HG02885 (cell line): Measurements from ENCODE around the gene CDK18.

Source experiments
- ATAC-seq: cut with Tn5 transposase; IDR thresholded peaks from one replicate; pipeline ENCODE4 v1.9.1; 2021; ENCODE audit warnings: mild to moderate bottlenecking; ENCODE audit not compliant: unreplicated experiment, poor library complexity

The CDK18 gene

GRCh38 chr1:205520709-205521108 is 16.2 kb downstream of the CDK18 start:
- ATAC-seq: no peak

- no peak for ATAC-seq
Observed at GRCh38 chr1:205521686-205522085, 17.2 kb downstream of the CDK18 start.

GRCh38 chr1:205522692-205523091 is 18.2 kb downstream of the CDK18 start:
- ATAC-seq: no peak

GRCh38 chr1:205523261-205523890 is 18.9 kb downstream of the CDK18 start:
- ATAC-seq: no peak

- no peak for ATAC-seq
Observed at GRCh38 chr1:205523891-205524793, 19.7 kb downstream of the CDK18 start.

GRCh38 chr1:205524794-205525101 is 20.3 kb downstream of the CDK18 start:
- ATAC-seq: no peak

- no peak for ATAC-seq
Observed at GRCh38 chr1:205525495-205526285, 21.2 kb downstream of the CDK18 start.

GRCh38 chr1:205526431-205526830 is 22.0 kb downstream of the CDK18 start:
- no peak for ATAC-seq

GRCh38 chr1:205527931-205528330 is 23.5 kb downstream of the CDK18 start:
- no peak for ATAC-seq

- ATAC-seq: peak; percentile 11
Observed at GRCh38 chr1:205528446-205528886, 24.0 kb downstream of the CDK18 start.

GRCh38 chr1:205528887-205529825 is 24.7 kb downstream of the CDK18 start:
- ATAC-seq: peak; percentile 71

- no peak for ATAC-seq
Observed at GRCh38 chr1:205530116-205530515, 25.6 kb downstream of the CDK18 start.

- ATAC-seq: no peak
Observed at GRCh38 chr1:205531191-205532025, 26.9 kb downstream of the CDK18 start.

GRCh38 chr1:205532026-205532898 is 27.8 kb downstream of the CDK18 start:
- ATAC-seq: no peak

- no peak for ATAC-seq
Observed at GRCh38 chr1:205532996-205533735, 28.7 kb downstream of the CDK18 start.

GRCh38 chr1:205533748-205534443 is 29.4 kb downstream of the CDK18 start:
- no peak for ATAC-seq

GRCh38 chr1:205534444-205534985 is 30.0 kb downstream of the CDK18 start:
- no peak for ATAC-seq
